ENCODE results near the gene ALPI.

- TF ChIP-seq, protein P1, sequence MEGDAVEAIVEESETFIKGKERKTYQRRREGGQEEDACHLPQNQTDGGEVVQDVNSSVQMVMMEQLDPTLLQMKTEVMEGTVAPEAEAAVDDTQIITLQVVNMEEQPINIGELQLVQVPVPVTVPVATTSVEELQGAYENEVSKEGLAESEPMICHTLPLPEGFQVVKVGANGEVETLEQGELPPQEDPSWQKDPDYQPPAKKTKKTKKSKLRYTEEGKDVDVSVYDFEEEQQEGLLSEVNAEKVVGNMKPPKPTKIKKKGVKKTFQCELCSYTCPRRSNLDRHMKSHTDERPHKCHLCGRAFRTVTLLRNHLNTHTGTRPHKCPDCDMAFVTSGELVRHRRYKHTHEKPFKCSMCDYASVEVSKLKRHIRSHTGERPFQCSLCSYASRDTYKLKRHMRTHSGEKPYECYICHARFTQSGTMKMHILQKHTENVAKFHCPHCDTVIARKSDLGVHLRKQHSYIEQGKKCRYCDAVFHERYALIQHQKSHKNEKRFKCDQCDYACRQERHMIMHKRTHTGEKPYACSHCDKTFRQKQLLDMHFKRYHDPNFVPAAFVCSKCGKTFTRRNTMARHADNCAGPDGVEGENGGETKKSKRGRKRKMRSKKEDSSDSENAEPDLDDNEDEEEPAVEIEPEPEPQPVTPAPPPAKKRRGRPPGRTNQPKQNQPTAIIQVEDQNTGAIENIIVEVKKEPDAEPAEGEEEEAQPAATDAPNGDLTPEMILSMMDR (IDR thresholded peaks at IDR 0.05; ENCODE audit: extremely low read depth in 1 of 2, insufficient read depth in 1 of 2, low read depth in 1 of 2, low read length in 2 of 2), result no peak
- no peak for TF ChIP-seq JUN (IDR thresholded peaks at IDR 0.05; ENCODE audit: borderline replicate concordance, insufficient read depth, insufficient read length, low read depth)
- TF ChIP-seq POLR2A (IDR thresholded peaks at IDR 0.05; ENCODE audit: low read depth, low read length), result no peak
- no peak for TF ChIP-seq MAX (IDR thresholded peaks at IDR 0.05; ENCODE audit: insufficient read depth, insufficient read length)
- TF ChIP-seq EZH2 (IDR thresholded peaks at IDR 0.05; ENCODE audit: borderline replicate concordance, low read depth, low read length, severe bottlenecking), result no peak
- no peak for TF ChIP-seq MYC (IDR thresholded peaks at IDR 0.05; ENCODE audit: low read depth, low read length)
Observed at GRCh38 chr2:232496501-232497270, 40.7 kb downstream of the ALPI start.

Measured in endothelial cell of umbilical vein (primary cell).